Fibroblast of the conjunctiva (primary cell): ENCODE data around the gene STEEP1.

ENCODE experiments used
- DNase-seq: peaks from one replicate; pipeline ENCODE4 v3.0.0-alpha.2; 2010; ENCODE audit warnings: low read depth

STEEP1 gene

GRCh38 chrX:119488749-119489148, 76.5 kb downstream of the STEEP1 start:
- no peak for DNase-seq
